Neural cell (in vitro differentiated cells): ENCODE results near the gene PPARGC1A.

Experiments used
- CTCF ChIP-seq: fragments of 450-650 bp; IDR thresholded peaks from 2 replicates; pipeline ENCODE4 v1.5.1; 2014; ENCODE audit warnings: antibody characterized with exemption, mild to moderate bottlenecking, moderate library complexity; ENCODE audit not compliant: poor library complexity, severe bottlenecking
- EP300 ChIP-seq: fragments of 450-650 bp; conservative IDR thresholded peaks from 2 replicates; pipeline ENCODE4 v1.6.1; 2014; ENCODE audit warnings: antibody characterized with exemption, mild to moderate bottlenecking, moderate library complexity; ENCODE audit not compliant: poor library complexity, severe bottlenecking
- EZH2 ChIP-seq: fragments of 200-600, 300-800 bp; shearing (Covaris generic), sonication (generic); IDR thresholded peaks from 2 replicates; pipeline ENCODE4 v1.6.1; 2014; ENCODE audit warnings: antibody characterized with exemption, low read length, borderline replicate concordance, mild to moderate bottlenecking; ENCODE audit not compliant: insufficient read depth, poor library complexity, severe bottlenecking
- POLR2AphosphoS5 ChIP-seq: IDR thresholded peaks from 2 replicates; pipeline ENCODE4 v1.6.1; 2012
- RAD21 ChIP-seq: fragments of 450-650 bp; conservative IDR thresholded peaks from 2 replicates; pipeline ENCODE4 v1.6.1; 2014; ENCODE audit warnings: antibody characterized with exemption, mild to moderate bottlenecking, moderate library complexity
- TAF1 ChIP-seq: IDR thresholded peaks from 2 replicates; pipeline ENCODE4 v1.6.1; 2012; ENCODE audit warnings: low read depth

- TF ChIP-seq EZH2 (no peak), POLR2AphosphoS5 (no peak), CTCF (no peak), EP300 (no peak), RAD21 (no peak), TAF1 (no peak)
These were observed 126.3 kb downstream of the PPARGC1A start for GRCh38 chr4:23763559-23763958.
